HEK293 (cell line): Measurements from ENCODE around the gene VILL.

ENCODE experiments used
- CTCF ChIA-PET: fragments of 350-600 bp; formaldehyde crosslinking; extraction: SDS; loops from one replicate; lab custom pipeline; 2021; ENCODE audit warnings: antibody characterized with exemption; lab: Yijun Ruan, JAX
- POLR2A ChIA-PET: fragments of 300-600 bp; formaldehyde crosslinking; extraction: SDS; loops from one replicate; lab custom pipeline; 2020; ENCODE audit warnings: antibody characterized with exemption, inconsistent platforms; lab: Yijun Ruan, JAX
- H3K27ac ChIP-seq: fragments of 200-500 bp; sonication (Bioruptor generic); 2 replicates; pipeline ENCODE4 v1.5.1; 2014; ENCODE audit warnings: low read depth, low read length, control low read depth, inconsistent platforms; ENCODE audit errors: extremely low read depth
- H3K36me3 ChIP-seq, 2 experiments: fragments of 200-500 bp in 1 of 2; sonication (Bioruptor generic) in 1 of 2; 1 replicate in 1 of 2; 2 replicates in 1 of 2; pipeline ENCODE4 v1.5.1; 2014 to 2017; ENCODE audit warnings: inconsistent platforms in 2 of 2, low read length in 2 of 2; ENCODE audit not compliant: control insufficient read depth in 2 of 2, insufficient read depth in 1 of 2
- H3K4me1 ChIP-seq: fragments of 200-500 bp; sonication (Bioruptor generic); 2 replicates; pipeline ENCODE4 v1.5.1; 2014; ENCODE audit warnings: mild to moderate bottlenecking, low read length, inconsistent platforms; ENCODE audit not compliant: control insufficient read depth, insufficient read depth
- H3K4me3 ChIP-seq: 2 replicates; pipeline ENCODE4 v1.5.1; 2011; ENCODE audit warnings: low read depth, mild to moderate bottlenecking, control low read depth, low read length, moderate library complexity
- H3K9me3 ChIP-seq: fragments of 200-500 bp; sonication (Bioruptor generic); 2 replicates; pipeline ENCODE4 v1.5.1; 2014; ENCODE audit warnings: low read depth, low read length, inconsistent platforms; ENCODE audit not compliant: control insufficient read depth, insufficient read depth
- BCL11A ChIP-seq: fragments of 450-650 bp; formaldehyde crosslinking; IDR thresholded peaks from 2 replicates; pipeline ENCODE4 v1.5.1; 2016; ENCODE audit warnings: low read depth, missing biosample characterization, missing genetic modification characterization
- KLF1 ChIP-seq: fragments of 450-650 bp; formaldehyde crosslinking; IDR thresholded peaks from 2 replicates; pipeline ENCODE4 v1.5.1; 2016; ENCODE audit warnings: missing biosample characterization, missing genetic modification characterization
- REPIN1 ChIP-seq: fragments of 450-650 bp; formaldehyde crosslinking; IDR thresholded peaks from 2 replicates; pipeline ENCODE4 v1.5.1; 2017; ENCODE audit warnings: missing biosample characterization, missing genetic modification characterization, low read depth
- SP7 ChIP-seq: fragments of 450-650 bp; formaldehyde crosslinking; IDR thresholded peaks from 2 replicates; pipeline ENCODE4 v1.5.1; 2016; ENCODE audit warnings: missing biosample characterization, missing genetic modification characterization
- ZBTB1 ChIP-seq: fragments of 450-650 bp; formaldehyde crosslinking; IDR thresholded peaks from 2 replicates; pipeline ENCODE4 v1.5.1; 2016; ENCODE audit warnings: missing biosample characterization, missing genetic modification characterization
- ZNF133 ChIP-seq: fragments of 450-650 bp; formaldehyde crosslinking; IDR thresholded peaks from 2 replicates; pipeline ENCODE4 v1.5.1; 2016; ENCODE audit warnings: missing biosample characterization, missing genetic modification characterization
- ZNF174 ChIP-seq: fragments of 450-650 bp; formaldehyde crosslinking; IDR thresholded peaks from 2 replicates; pipeline ENCODE4 v1.5.0; 2017; ENCODE audit warnings: missing biosample characterization, mild to moderate bottlenecking, missing genetic modification characterization
- ZNF202 ChIP-seq: fragments of 450-650 bp; formaldehyde crosslinking; IDR thresholded peaks from 2 replicates; pipeline ENCODE4 v1.5.1; 2016; ENCODE audit warnings: missing biosample characterization, missing genetic modification characterization, borderline replicate concordance
- ZNF211 ChIP-seq: fragments of 450-650 bp; formaldehyde crosslinking; IDR thresholded peaks from 2 replicates; pipeline ENCODE4 v1.5.1; 2016; ENCODE audit warnings: low read depth, missing biosample characterization, missing genetic modification characterization
- ZNF23 ChIP-seq: fragments of 450-650 bp; formaldehyde crosslinking; IDR thresholded peaks from 2 replicates; pipeline ENCODE4 v1.5.1; 2016; ENCODE audit warnings: missing biosample characterization, missing genetic modification characterization, borderline replicate concordance
- ZNF239 ChIP-seq: fragments of 450-650 bp; formaldehyde crosslinking; IDR thresholded peaks from 2 replicates; pipeline ENCODE4 v1.5.1; 2016; ENCODE audit warnings: missing biosample characterization, missing genetic modification characterization
- ZNF416 ChIP-seq: fragments of 450-650 bp; formaldehyde crosslinking; IDR thresholded peaks from 2 replicates; pipeline ENCODE4 v1.5.1; 2016; ENCODE audit warnings: missing biosample characterization, missing genetic modification characterization
- ZNF521 ChIP-seq: fragments of 450-650 bp; formaldehyde crosslinking; IDR thresholded peaks from 2 replicates; pipeline ENCODE4 v1.5.1; 2017; ENCODE audit warnings: missing biosample characterization, mild to moderate bottlenecking, missing genetic modification characterization
- ZNF585B ChIP-seq: fragments of 450-650 bp; formaldehyde crosslinking; IDR thresholded peaks from 2 replicates; pipeline ENCODE4 v1.5.1; 2016; ENCODE audit warnings: missing biosample characterization, missing genetic modification characterization
- ZNF600 ChIP-seq: fragments of 450-650 bp; formaldehyde crosslinking; IDR thresholded peaks from 2 replicates; pipeline ENCODE4 v1.5.1; 2016; ENCODE audit warnings: missing biosample characterization, missing genetic modification characterization
- ZNF654 ChIP-seq: fragments of 450-650 bp; formaldehyde crosslinking; IDR thresholded peaks from 2 replicates; pipeline ENCODE4 v1.5.1; 2016; ENCODE audit warnings: low read depth, missing biosample characterization, missing genetic modification characterization
- ZNF837 ChIP-seq: fragments of 450-650 bp; formaldehyde crosslinking; IDR thresholded peaks from 2 replicates; pipeline ENCODE4 v1.5.1; 2016; ENCODE audit warnings: missing biosample characterization, missing genetic modification characterization
- TF ChIP-seq, protein P1 (sequence below): fragments of 450-650 bp; formaldehyde crosslinking; IDR thresholded peaks from 2 replicates; pipeline ENCODE4 v1.5.1; 2016; ENCODE audit warnings: missing biosample characterization, missing genetic modification characterization
- TF ChIP-seq, protein P2 (sequence below): fragments of 450-650 bp; formaldehyde crosslinking; IDR thresholded peaks from 2 replicates; pipeline ENCODE4 v1.5.1; 2016; ENCODE audit warnings: missing biosample characterization, missing genetic modification characterization
- TF ChIP-seq, protein P3 (sequence below): fragments of 450-650 bp; formaldehyde crosslinking; IDR thresholded peaks from 2 replicates; pipeline ENCODE4 v1.5.1; 2016; ENCODE audit warnings: missing biosample characterization, missing genetic modification characterization
- TF ChIP-seq, protein P4 (sequence below): fragments of 450-650 bp; formaldehyde crosslinking; IDR thresholded peaks from 2 replicates; pipeline ENCODE4 v1.5.1; 2016; ENCODE audit warnings: missing biosample characterization, missing genetic modification characterization
- TF ChIP-seq, protein P5 (sequence below): fragments of 450-650 bp; formaldehyde crosslinking; IDR thresholded peaks from 2 replicates; pipeline ENCODE4 v1.5.1; 2016; ENCODE audit warnings: missing biosample characterization, missing genetic modification characterization, borderline replicate concordance
- TF ChIP-seq, protein P6 (sequence below): fragments of 450-650 bp; formaldehyde crosslinking; IDR thresholded peaks from 2 replicates; pipeline ENCODE4 v1.5.1; 2016; ENCODE audit warnings: missing biosample characterization, missing genetic modification characterization

VILL gene

DNA sequence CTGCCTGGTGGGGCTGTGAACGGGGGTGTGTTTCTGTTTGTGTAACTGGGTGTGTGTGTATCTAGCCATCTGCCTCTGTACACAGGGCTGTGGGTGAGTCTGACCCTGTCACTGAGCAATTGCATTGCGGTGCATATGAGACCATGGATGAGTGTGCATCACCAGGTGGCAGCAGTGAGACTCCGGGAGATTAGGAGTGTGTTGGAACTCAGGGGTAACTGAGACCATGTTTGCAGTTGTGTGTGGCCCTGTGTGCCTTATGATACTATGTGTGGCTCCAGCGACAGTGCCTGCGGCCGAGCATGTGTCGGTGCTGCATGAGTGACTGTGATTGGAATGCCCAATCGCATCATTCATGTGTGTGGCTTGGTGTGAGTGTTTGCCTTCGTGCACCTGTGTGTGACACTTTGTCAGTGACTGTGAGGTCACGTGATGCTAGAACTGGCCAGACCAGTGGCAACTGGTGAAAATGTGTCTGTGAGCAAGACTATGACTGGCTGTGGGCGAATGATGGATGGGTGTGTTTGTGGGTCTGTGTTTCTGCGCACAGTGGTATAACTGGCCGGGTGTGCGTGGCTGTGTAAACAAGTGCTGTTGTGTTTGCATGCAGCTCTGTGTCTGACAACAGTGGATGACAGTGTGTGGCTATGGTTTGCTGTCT is 14.0 kb downstream of the VILL start:
- H3K36me3 ChIP-seq, result peaks cover 0 to 9% of the 10 kb centered on the region in 2 experiments; a peak in 1 of 3 replicates
- peak; percentile 77 for TF ChIP-seq ZNF133 (tag by site-specific recombination)
- TF ChIP-seq, protein P1, sequence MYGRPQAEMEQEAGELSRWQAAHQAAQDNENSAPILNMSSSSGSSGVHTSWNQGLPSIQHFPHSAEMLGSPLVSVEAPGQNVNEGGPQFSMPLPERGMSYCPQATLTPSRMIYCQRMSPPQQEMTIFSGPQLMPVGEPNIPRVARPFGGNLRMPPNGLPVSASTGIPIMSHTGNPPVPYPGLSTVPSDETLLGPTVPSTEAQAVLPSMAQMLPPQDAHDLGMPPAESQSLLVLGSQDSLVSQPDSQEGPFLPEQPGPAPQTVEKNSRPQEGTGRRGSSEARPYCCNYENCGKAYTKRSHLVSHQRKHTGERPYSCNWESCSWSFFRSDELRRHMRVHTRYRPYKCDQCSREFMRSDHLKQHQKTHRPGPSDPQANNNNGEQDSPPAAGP (tag by site-specific recombination), result 0 out of 2 replicates have a peak, but pooled peaks have one; percentile 52
- no peak for TF ChIP-seq ZNF211 (tag by site-specific recombination)
- TF ChIP-seq SP7 (tag by site-specific recombination), result 0 out of 2 replicates have a peak, but pooled peaks have one; percentile 35
- no peak for TF ChIP-seq ZNF837 (tag by site-specific recombination)
- no peak for TF ChIP-seq REPIN1
- TF ChIP-seq, protein P2, sequence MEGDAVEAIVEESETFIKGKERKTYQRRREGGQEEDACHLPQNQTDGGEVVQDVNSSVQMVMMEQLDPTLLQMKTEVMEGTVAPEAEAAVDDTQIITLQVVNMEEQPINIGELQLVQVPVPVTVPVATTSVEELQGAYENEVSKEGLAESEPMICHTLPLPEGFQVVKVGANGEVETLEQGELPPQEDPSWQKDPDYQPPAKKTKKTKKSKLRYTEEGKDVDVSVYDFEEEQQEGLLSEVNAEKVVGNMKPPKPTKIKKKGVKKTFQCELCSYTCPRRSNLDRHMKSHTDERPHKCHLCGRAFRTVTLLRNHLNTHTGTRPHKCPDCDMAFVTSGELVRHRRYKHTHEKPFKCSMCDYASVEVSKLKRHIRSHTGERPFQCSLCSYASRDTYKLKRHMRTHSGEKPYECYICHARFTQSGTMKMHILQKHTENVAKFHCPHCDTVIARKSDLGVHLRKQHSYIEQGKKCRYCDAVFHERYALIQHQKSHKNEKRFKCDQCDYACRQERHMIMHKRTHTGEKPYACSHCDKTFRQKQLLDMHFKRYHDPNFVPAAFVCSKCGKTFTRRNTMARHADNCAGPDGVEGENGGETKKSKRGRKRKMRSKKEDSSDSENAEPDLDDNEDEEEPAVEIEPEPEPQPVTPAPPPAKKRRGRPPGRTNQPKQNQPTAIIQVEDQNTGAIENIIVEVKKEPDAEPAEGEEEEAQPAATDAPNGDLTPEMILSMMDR (tag by site-specific recombination), result peak; percentile 83
- peak; percentile 51 for TF ChIP-seq KLF1 (tag by site-specific recombination)
- peak; percentile 41; the same call in 1 of the 2 replicates for TF ChIP-seq ZNF654 (tag by site-specific recombination)
- TF ChIP-seq, protein P3, sequence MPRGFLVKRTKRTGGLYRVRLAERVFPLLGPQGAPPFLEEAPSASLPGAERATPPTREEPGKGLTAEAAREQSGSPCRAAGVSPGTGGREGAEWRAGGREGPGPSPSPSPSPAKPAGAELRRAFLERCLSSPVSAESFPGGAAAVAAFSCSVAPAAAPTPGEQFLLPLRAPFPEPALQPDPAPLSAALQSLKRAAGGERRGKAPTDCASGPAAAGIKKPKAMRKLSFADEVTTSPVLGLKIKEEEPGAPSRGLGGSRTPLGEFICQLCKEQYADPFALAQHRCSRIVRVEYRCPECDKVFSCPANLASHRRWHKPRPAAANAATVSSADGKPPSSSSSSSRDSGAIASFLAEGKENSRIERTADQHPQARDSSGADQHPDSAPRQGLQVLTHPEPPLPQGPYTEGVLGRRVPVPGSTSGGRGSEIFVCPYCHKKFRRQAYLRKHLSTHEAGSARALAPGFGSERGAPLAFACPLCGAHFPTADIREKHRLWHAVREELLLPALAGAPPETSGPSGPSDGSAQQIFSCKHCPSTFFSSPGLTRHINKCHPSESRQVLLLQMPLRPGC (tag by site-specific recombination), result peak; percentile 66
- TF ChIP-seq ZNF600 (tag by site-specific recombination), result peak; percentile 82; the same call in 1 of the 2 replicates
- TF ChIP-seq, all 188 proteins: peak for 8
- no peaks in the 10 kb centered on the region for H3K4me1 ChIP-seq
- H3K9me3 ChIP-seq, result no peaks in the 10 kb centered on the region
- ChIA-PET CTCF (interaction anchor here (0.7 to 1.3 kb wide), 11 partner anchors 14 to 695 kb away, joined by 3 to 20 read pairs (median 4); no protein-coding TSS in a partner anchor), POLR2A (interaction anchor here (0.6 kb wide), 1 partner anchor 156 kb away, joined by 3 read pairs; no protein-coding TSS in a partner anchor)
- no peak overlapping the region for H3K4me3 ChIP-seq
- H3K27ac ChIP-seq, result no peak overlapping the region

DNA sequence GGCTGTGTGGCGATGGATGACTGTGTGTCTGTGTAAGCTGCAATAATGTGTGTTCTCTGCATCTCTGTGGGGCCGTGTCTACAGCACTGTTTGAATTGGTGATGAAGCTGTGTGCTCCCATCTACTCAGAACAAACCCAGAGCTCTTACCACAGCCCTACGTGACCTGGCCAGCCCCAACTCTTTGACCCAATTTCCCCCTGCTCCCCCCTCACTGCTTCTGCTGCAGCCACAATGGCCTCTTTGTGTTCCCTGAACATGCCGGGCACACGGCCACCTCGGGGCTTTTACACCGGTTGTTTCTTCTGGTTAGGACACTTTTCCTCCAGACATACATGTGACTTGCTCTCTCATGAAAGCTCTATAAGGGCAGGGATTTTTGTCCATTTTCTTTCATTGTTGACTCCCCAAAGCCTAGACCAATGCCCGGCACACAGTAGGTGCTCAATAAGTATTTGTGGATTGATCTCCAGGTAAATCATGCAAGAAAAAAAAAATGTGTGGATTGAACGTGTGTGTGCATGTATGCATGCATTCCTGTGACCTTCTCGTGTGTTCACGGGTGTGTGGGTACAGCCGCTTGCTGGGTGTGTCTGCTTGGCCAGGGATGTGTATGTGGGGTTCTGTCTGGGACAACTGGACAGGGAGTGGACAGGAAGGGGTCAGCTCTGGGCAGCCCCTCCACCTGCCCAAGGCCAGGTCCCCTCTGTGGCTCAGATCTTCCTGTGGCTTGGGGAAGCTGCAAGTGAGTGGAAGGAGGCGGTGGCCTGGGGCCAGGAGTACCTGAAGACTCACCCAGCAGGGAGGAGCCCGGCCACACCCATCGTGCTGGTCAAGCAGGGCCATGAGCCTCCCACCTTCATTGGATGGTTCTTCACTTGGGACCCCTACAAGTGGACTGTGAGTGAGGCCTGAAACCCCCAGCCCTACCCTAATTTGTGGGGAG is 14.8 kb downstream of the VILL start:
- Histone ChIP-seq H3K36me3 (peaks cover 0 to 6% of the 10 kb centered on the region in 2 experiments; a peak in 1 of 3 replicates), H3K4me1 (no peaks in the 10 kb centered on the region), H3K27ac (no peak overlapping the region), H3K4me3 (no peak overlapping the region), H3K9me3 (no peaks in the 10 kb centered on the region)
- ChIA-PET CTCF (interaction anchor here (0.7 to 1.2 kb wide), 5 partner anchors 18 to 151 kb away, joined by 3 to 5 read pairs (median 4); no protein-coding TSS in a partner anchor), POLR2A (no interaction called here)
- TF ChIP-seq, protein P4, sequence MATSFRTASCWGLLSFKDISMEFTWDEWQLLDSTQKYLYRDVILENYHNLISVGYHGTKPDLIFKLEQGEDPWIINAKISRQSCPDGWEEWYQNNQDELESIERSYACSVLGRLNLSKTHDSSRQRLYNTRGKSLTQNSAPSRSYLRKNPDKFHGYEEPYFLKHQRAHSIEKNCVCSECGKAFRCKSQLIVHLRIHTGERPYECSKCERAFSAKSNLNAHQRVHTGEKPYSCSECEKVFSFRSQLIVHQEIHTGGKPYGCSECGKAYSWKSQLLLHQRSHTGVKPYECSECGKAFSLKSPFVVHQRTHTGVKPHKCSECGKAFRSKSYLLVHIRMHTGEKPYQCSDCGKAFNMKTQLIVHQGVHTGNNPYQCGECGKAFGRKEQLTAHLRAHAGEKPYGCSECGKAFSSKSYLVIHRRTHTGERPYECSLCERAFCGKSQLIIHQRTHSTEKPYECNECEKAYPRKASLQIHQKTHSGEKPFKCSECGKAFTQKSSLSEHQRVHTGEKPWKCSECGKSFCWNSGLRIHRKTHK, result no peak
- TF ChIP-seq ZNF239 (tag by site-specific recombination), result no peak
- TF ChIP-seq ZNF202, result no peak
- TF ChIP-seq ZNF174, result no peak
- TF ChIP-seq, protein P5, sequence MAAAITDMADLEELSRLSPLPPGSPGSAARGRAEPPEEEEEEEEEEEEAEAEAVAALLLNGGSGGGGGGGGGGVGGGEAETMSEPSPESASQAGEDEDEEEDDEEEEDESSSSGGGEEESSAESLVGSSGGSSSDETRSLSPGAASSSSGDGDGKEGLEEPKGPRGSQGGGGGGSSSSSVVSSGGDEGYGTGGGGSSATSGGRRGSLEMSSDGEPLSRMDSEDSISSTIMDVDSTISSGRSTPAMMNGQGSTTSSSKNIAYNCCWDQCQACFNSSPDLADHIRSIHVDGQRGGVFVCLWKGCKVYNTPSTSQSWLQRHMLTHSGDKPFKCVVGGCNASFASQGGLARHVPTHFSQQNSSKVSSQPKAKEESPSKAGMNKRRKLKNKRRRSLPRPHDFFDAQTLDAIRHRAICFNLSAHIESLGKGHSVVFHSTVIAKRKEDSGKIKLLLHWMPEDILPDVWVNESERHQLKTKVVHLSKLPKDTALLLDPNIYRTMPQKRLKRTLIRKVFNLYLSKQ (tag by site-specific recombination), result no peak
- TF ChIP-seq ZNF23 (tag by site-specific recombination), result no peak
- TF ChIP-seq ZNF416, result no peak
- TF ChIP-seq BCL11A (tag by site-specific recombination), result no peak
- TF ChIP-seq, protein P6, sequence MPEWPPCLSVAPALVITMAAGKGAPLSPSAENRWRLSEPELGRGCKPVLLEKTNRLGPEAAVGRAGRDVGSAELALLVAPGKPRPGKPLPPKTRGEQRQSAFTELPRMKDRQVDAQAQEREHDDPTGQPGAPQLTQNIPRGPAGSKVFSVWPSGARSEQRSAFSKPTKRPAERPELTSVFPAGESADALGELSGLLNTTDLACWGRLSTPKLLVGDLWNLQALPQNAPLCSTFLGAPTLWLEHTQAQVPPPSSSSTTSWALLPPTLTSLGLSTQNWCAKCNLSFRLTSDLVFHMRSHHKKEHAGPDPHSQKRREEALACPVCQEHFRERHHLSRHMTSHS (tag by site-specific recombination), result no peak
- TF ChIP-seq ZNF521 (tag by site-specific recombination), result no peak
- no peak for TF ChIP-seq ZNF585B (tag by site-specific recombination)
- no peak for TF ChIP-seq ZBTB1 (tag by site-specific recombination)
